AG08396 (cell line): Measurements from ENCODE around the gene INO80.
A peak's percentile ranks its signal among the peaks of the same experiment; 100 is the strongest.
"Not testable (repeated sequence)": the region's sequence is repeated elsewhere in the genome, so short reads cannot be mapped to it uniquely, and the experiment has no call there.

Source experiments
- DNase-seq: peaks from one replicate; pipeline ENCODE4 v3.0.0; 2012; ENCODE audit warnings: low spot score, mixed read lengths

Gene INO80, protein sequence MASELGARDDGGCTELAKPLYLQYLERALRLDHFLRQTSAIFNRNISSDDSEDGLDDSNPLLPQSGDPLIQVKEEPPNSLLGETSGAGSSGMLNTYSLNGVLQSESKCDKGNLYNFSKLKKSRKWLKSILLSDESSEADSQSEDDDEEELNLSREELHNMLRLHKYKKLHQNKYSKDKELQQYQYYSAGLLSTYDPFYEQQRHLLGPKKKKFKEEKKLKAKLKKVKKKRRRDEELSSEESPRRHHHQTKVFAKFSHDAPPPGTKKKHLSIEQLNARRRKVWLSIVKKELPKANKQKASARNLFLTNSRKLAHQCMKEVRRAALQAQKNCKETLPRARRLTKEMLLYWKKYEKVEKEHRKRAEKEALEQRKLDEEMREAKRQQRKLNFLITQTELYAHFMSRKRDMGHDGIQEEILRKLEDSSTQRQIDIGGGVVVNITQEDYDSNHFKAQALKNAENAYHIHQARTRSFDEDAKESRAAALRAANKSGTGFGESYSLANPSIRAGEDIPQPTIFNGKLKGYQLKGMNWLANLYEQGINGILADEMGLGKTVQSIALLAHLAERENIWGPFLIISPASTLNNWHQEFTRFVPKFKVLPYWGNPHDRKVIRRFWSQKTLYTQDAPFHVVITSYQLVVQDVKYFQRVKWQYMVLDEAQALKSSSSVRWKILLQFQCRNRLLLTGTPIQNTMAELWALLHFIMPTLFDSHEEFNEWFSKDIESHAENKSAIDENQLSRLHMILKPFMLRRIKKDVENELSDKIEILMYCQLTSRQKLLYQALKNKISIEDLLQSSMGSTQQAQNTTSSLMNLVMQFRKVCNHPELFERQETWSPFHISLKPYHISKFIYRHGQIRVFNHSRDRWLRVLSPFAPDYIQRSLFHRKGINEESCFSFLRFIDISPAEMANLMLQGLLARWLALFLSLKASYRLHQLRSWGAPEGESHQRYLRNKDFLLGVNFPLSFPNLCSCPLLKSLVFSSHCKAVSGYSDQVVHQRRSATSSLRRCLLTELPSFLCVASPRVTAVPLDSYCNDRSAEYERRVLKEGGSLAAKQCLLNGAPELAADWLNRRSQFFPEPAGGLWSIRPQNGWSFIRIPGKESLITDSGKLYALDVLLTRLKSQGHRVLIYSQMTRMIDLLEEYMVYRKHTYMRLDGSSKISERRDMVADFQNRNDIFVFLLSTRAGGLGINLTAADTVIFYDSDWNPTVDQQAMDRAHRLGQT (N-terminal part only)

DNA sequence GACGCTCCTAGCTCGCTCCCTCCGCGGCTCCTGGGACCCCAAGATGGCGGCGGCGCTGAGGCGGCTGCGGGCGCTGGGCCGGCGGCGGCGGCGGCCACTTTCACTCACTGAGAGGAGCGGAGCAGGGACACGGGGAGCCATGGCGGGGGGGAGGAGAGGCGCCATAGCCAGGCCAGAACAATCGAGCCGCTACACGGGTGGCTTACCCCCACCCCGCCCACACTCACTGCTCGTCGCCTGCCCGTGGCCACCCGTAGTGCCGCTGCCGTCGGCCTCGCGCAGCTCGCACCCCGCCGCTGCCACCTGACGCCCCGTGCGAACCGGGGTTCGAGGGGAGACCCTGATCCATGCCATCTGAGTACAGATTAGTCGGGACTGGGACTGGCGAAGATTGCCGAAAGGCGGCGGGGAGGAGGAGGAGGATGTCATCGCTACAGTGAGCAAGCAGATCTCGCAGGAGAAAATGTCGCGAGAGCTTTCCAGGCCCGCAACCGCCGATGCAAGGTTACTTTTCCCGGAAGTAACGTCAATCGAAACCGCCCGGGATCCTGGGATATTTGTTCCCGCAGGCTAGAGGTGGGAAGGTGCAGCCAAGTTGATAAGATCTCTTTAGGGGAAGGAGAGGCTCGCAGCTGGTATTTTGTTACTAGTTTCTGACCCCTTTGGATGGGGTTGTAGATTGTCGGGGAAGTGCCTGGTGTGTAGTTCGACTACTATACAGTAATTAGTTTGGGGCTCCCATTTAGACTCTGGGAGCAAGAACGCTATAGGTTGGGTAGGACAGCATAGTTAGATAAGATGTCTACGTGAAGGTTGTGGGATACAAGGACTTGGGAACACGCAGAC is at the start of gene INO80:
TSS of gene INO80 (minus strand) at position 165 of the 846 bp plus-strand sequence. CDS start 19,970 bp downstream, outside the sequence.
- peak; percentile 94 for DNase-seq

DNA sequence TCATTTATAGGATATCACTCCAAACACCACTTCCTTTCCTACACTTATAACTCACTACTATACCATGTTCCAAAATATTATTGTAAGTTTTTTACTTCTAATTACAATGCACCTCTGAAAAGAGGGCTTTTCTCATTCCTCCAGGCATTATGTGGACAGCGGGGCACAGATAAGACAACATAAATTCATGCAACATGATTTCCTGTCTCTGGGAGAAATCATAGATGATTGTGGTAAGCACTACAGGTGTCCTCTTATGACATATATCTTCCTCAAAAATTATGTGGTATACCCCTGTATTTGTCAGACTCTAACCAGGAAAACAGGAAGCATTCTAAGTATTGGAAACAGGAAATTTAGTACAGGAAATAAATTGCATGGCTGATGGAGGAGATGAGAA is 45.7 kb upstream of the INO80 start:
- DNase-seq = no peak

DNA sequence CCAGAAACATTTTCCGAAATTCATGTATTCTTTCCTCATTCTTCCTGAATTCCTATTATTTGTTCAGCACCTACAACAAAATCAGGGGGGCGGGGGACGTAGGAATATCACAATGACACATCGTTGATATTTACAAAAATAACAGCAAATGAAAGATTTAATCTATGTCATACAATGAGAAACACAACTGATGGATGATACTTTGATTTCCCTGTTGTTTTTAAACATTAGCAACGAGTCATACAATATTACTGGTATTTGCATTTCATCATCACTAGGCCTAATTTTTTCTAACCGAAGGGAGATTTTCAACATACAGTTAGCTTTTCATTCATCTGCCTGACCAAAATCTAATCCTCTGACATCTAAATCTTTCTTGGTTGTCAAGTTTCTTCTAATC is 45.3 kb upstream of the INO80 start:
- no peak for DNase-seq

DNA sequence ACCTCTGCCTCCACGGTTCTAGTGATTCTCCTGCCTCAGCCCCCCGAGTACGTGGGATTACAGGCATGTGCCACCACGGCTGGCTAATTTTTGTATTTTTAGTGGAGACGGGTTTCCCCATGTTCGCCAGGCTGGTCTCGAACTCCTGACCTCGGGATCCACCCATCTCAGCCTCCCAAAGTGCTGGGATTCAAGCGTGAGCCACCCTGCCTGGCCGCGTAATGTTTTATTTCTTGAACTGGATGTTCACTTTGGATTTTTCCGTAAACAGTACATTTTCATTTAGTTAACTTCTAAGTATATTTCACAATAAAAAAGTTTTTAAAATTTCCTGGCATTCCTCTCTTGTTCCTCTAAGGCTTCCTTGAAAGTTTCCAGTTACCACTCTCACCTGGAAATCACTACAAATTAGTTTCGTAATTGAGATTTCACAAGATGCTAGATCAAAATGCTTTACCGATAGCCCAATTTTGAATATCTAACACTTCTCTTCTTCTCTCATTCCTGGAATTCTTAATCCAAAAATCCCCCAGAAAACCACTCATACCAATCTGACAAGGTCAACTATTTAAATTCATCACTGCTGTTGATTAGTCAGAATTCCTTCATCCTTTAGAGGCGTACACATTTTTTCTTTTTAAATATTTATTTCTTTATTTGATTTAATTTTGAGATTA is 44.7 kb upstream of the INO80 start:
- DNase-seq = peak; percentile 41

DNA sequence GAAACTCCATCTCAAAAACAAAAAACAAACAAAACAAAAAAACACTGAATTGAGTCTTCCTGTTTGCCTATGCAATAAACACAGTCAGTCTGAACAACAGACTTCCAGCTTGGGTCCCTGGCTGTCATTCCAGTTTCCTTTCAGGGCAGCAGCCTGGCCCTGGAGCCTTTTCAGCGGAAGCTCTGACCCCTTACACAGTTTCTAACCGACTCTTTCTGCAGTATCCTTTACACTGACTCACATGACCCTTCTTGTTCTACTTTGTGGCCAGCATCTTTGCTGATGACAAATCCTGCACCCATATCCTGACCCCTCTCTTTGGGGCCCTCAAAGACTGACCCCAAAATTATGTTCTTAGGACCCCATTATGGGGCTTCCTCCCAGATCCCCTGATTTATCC is 38.3 kb upstream of the INO80 start:
- peak; percentile 17 for DNase-seq

DNA sequence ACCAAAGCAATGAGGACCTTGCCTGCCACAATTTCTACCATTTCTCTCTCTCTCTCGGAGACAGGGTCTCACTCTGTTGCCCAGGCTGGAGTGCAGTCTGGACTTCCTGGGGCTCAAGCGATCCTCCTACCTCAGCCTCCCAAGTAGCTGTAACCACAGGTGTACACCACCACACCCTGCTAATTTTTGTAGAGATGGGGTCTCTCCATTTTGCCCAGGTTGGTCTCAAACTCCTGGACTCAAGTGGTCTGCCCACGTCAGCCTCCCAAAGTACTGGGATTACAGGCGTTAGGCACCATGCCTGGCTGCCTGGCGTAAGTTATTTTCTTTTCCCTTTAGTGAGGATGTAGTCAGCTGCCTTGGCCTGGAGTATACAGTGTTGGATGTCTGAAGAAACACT is 37.7 kb upstream of the INO80 start:
- DNase-seq = no peak

DNA sequence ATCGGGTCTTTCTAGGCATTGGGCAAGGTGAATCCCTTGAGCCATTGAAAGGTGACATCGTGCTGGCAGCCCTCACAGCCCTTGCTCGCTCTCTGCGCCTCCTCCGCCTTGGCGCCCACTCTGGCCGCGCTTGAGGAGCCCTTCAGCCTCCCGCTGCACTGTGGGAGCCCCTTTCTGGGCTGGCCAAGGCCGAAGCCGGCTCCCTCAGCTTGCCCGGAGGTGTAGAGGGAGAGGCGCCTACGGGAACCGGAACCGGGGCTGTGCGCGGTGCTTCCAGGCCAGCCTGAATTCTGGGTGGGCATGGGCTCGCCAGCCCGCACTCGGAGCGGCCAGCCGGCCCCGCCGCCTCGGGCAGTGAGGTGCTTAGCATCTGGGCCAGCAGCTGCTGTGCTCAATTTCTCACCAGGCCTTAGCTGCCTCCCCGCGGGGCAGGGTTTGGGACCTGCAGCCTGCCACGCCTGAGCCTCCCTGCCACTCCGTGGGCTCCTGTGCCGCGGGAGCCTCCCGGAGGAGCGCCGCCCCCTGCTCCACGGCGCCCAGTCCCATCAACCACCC is 35.4 kb upstream of the INO80 start:
- DNase-seq = no peak

DNA sequence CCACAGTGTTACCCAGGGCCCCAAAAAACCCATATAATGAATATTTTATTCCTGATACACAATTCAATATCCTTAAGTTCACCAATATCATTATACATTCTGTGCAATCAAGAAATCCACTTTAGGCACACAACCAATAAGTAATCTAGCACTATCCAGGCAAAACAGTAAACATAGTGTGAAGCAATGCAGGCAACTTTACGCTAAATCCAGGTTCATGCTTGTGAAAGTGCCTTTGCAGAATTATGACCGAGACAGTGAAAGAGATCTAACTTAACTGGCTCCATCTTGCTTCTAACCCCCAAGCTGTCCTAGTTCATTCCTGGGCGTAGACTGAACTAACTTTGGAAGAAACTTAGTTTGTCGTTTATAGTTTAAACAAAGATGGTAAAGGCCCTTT is 34.2 kb upstream of the INO80 start:
- no peak for DNase-seq

DNA sequence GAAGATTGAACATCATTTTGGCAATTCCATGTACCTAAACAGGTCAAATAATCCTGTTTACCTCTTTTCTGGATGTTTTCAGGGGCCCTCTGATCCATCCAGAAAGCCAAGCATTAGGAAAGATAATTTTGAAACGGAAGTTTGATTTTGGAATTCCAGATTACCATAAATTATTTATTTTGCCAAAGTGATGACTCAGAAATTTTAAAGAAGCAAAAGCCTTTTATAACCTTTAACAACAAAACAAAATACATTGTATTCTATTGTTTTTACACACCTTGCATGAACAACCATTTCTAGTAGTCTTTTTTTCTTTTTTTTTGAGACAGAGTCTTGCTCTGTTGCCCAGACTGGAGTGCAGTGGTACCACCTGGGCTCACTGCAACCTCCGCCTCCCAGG is 32.0 kb upstream of the INO80 start:
- no peak for DNase-seq

DNA sequence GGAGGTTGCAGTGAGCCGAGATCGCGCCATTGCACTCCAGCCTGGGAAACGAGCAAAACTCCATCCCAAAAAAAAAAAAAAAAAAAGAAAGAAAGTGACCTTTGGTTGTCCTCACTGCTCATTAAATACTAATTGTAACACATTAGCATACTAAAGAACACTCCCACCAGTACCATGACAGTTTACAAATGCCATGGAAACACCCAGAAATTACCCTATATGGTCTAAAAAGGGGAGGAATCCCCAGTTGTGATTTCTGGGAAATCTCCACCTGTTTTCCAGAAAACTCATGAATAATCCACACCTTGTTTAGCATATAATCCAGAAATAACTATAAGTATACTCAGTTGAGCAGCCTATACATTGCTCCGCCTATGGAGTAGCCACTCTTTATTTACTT is 23.5 kb upstream of the INO80 start:
- DNase-seq = no peak

DNA sequence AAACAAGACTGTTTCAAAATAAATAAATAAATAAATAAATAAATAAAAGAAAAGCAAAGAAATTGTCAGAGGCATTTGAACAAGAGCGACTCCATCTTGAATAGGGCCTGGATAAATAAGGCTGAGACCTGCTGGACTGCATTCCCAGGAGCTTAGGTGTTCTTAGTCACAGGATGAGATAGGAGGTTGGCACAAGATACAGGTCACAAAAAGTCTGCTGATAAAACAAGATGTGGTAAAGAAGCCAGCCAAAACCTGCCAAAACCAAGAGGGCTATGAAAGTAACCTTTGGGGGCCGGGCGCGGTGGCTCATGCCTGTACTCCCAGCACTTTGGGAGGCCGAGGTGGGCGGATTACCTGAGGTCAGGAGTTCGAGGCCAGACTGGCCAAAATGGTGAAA is 23.0 kb upstream of the INO80 start:
- DNase-seq = not testable (repeated sequence)

DNA sequence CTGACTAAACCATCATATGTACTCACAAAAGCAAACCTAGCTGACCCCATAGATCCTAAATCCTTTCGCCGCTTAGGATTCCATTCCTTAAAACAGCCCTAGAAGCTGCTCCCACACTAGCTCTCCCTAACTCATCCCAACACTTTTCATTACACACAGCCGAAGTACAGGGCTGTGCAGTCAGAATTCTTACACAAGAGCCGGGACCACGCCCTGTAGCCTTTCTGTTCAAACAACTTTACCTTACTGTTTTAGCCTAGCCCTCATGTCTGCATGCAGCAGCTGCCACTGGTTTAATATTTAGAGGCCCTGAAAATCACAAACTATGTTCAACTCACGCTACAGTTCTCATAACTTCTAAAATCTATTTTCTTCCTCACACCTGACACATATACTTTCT is 19.5 kb upstream of the INO80 start:
- DNase-seq = not testable (repeated sequence)

DNA sequence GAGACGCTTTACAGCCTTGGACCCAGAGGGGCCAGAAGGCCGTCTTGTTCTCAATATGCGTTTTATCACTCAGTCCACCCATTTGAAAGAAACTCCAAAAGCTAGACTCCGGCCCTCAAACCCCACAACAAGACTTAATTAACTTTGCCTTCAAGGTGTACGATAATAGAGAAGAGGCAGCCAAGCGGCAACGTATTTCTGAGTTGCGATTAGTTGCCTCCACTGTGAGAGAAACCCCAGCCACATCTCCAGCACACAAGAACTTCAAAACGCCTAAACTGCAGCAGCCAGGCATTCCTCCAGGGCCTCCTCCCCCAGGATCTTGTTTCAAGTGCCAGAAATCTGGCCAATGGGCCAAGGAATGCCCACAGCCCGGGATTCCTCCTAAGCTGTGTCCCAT is 17.4 kb upstream of the INO80 start:
- no peak for DNase-seq

DNA sequence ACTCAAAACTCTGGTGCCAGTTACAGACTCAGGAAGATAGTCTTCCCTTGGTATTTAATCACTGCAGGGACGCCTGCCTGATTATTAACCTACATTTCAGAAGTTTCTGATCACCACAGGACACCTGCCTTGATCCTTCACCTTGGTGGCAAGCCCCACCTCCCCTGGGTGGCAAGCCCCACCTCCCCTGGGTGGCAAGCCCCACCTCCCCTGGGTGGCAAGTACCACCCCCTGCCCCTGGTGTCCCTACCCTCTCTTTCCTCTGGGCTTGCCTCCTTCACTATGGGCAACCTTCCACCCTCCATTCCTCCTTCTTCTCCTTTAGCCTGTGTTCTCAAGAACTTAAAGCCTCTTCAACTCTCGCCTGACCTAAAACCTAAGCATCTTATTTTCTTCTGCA is 16.0 kb upstream of the INO80 start:
- DNase-seq = not testable (repeated sequence)

DNA sequence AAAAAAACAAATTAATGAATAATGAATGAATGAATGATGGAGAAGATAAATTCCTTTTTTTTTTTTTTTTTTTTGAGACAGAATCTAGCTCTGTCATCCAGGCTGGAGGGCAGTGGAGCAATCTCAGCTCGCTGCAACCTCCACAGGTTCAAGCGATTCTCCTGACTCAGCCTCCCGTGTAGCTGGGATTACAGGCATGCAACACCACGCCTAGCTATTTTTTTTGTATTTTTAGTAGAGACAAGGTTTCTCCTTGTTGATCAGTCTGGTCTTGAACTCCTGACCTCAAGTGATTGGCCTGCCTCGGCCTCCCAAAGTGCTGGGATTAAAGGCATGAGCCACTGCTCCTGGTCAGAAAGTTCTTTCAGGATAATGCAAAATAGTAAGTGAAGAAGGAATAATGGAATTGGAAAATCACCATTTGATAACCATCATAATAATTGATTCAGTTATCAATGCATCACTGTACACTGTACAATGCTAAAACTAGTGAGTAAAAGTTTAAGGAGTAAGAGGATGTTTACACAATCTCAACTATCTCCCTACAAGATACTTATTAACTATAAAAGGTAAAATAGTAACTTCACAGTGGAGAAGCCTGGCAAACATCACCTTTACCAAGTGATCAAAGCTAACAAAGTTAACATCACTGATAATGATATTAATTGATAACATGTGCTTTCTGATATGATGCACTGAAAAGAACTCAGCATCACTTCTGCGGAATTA is 12.3 kb upstream of the INO80 start:
- no peak for DNase-seq

DNA sequence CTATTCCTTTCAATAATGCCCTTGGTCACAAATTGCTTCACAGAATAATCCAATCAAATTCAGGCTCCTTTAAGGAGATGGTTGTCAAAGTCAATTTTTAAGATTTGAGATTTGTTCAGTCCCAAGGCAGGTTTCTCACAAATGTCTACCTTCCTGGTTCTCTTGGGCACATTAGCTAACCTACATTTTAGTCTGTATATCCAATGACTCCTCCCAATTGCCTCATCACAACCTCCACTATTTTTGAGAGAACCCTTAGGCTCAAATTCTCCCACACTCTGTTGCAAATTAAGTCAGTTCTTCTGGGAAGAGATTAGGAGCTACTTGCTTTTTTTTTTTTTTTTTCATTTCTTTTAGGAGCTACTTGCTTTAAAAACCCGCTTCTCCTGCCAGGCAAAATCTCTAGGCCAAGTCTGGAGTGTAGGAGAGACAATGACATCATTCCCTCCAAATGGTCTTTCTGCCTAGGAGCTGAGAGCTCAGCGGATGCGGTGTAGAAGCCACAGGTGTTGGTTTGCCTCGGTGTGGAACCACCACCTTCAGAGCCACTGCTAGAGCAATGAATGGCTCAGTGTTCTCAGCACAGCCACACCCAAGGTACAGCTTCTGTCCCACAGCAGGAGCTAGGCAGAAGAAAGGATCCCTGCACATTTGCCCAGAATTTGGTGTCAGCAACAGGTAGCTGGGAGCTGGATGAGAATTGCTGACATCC is 10.0 kb upstream of the INO80 start:
- no peak for DNase-seq

DNA sequence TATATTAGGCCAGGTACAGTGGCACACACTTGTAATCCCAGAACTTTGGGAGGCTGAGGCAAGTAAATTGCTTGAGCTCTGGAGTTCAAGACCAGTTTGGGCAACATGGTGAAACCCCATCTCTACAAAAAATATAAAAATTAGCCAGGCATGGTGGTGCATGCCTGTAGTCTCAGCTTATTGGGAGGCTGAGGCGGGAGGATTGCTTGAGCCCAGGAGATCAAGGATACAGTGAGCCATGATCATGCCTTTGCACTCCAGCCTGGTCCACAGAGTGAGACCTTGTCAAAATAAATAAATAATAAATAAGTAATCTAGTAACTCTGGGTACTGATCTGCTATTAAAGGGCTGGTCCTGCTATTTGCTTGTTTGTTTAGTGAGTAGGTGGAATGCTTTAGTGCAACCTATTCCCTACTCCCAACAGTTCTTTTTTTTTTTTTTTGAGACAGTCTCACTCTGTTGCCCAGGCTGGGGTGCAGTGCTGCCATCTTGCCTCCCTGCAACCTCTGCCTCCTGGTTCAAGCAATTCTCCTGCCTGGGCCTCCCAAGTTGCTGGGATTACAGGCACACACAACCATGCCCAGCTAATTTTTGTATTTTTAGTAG is 9.1 kb upstream of the INO80 start:
- DNase-seq = no peak

DNA sequence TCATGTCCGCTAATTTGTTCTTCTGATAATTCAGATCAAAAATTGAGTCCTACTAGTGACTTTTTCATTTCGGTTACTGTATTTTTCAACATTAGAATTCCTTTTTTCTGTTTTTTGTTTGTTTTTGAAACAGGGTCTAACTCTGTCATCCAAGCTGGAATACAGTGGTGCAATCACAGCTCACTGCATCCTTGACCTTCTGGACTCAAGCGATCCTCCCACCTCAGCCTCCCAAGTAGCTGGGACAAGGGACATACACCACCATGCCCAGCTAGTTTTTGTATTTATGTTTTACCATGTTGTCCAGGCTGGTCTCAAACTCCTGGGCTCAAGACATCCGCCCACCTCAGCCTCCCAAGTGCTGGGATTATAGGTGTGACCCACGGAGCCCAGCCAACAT is 8.0 kb upstream of the INO80 start:
- no peak for DNase-seq

DNA sequence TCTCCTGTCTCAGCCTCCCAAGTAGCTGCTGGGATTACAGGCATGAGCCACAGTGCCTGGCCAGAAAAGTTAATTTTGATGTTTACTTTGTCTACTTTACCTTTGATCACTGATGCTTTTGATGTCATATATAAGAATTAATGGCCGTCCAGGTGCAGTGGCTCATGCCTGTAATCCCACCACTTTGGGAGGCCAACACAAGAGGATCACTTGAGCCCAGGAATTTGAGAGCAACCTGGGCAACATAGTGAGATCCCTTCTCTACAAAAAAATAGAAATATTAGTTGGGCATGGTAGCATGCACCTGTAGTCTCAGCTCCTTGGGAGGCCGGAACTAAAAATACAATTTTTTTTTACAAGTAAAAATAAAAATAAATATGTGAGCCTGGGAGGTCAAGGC is 6.8 kb upstream of the INO80 start:
- no peak for DNase-seq
